Stimulated activated CD4-positive, alpha-beta T cell treated with anti-CD3 and anti-CD28 coated beads, Interleukin-15, amount 100 ng/mL, for 1 hour (primary cell): ENCODE data around the gene SHMT2.
"Not testable (repeated sequence)": the region's sequence is repeated elsewhere in the genome, so short reads cannot be mapped to it uniquely, and the experiment has no call there.

Experiments used
- DNase-seq, 2 donors: peaks; one replicate each; pipeline ENCODE4 v3.0.0-alpha.2; 2020; ENCODE audit warnings: low read depth in 1 of 2, low spot score in 1 of 2

The SHMT2 gene

DNA sequence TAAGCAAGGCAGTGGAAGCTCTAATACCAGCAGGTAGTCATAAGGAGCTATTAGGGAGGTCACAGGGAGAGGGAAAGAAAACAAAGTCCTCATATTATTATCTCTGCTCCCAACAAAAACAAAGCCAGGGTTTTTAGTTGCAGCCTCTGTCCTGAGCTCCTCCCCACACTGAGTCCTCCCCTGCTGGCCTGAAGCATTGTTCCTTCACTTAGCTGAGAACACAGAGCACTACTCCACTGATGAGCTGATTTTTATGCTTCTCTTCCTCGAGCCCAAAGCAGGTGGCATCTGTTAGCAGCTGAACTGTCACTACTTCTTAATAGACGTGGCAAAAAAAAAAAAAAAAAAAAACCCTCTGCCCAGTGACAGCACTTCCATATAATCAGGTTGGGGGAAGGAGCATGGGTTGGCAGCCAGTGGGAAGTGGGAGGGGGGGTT lies 31.9 kb downstream of the SHMT2 start:
- no peak for DNase-seq

DNA sequence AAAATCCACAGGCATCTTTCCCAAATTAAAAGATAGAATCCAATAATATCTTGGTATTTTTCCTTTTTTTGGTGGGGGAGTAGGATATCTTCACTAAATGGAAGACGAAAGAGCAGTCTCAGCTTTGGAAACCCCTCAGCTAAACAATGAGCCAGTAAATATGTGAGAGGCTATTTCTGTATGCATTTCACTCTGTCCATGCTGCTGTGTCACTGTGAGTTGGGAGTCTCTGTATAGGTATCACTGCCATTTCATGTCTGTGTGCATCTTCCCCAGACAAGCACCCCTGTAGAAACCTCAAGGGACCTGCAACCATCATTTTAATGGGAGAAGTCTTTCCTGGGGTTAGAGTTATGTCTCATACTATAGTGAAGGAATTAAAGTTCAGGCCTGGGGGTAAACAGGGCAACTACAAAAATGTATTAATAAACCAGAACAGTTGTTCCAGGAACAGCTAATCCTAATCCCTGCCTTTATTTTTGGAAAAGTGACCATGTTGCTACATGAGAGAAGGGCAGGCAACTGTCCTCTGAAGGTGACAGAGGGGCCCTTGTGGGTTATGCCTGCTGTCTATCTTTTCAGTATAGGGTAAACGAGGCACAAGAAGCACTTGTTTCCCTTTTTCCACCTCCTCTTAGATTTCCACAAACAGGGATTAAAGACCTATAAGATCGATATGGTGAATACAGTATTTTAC lies 32.8 kb downstream of the SHMT2 start:
- no peak for DNase-seq

DNA sequence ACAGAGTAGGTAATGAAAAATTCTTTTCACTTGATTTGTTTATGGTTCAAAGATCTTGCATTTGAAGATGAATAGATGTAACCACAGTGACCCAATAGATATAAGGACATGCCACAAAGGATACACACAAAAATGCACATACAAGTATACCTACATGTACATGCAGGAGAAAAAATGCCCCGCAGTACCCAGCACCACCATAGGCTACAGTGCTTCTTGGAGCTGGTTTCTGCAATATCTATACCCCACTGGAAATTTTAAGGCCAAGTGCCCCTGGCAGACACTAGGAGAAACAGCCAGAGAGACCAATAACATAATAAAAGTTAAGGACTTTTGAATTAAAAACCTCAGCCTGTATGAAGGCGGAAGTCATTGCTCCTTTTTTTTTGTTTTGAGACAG lies 33.6 kb downstream of the SHMT2 start:
- DNase-seq: no peak

DNA sequence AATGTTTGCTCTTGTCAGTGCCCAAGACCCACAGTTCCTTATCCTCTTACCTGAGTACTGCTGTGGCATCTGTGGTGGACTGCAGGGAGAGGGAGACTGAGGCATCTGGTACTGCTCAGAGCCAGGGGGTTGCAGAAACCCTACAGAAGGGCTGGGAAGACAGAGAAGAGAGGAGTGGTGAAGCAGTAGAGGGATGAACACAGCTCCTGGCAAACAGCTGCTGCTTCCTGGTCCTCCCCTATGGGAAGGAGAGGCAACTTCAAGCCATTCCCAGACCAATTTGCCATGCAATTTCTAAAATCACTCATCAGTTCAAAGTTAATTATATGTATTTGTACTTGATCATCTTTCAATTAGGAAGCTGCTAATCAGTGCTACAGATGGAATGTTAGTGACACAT lies 37.2 kb downstream of the SHMT2 start:
- no peak for DNase-seq

DNA sequence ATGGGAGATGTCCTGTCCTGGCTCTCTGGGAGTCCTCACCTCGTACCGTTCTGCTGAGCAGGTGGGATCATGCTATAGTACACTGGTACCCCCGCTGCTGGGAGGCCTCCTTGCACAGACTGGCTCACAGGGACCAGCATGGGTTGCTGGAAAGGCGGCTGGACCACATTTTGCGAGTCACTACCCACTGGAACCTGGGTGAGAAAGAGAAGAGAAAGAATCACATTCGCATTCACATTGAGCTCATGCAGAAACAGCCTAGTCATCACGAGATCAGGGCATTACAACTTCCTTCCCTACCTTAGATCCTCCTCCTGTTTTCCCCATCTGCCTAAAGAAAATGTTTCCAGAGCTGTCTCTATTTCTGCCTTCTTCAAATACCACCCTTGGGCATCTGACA lies 38.8 kb downstream of the SHMT2 start:
- no peak for DNase-seq

DNA sequence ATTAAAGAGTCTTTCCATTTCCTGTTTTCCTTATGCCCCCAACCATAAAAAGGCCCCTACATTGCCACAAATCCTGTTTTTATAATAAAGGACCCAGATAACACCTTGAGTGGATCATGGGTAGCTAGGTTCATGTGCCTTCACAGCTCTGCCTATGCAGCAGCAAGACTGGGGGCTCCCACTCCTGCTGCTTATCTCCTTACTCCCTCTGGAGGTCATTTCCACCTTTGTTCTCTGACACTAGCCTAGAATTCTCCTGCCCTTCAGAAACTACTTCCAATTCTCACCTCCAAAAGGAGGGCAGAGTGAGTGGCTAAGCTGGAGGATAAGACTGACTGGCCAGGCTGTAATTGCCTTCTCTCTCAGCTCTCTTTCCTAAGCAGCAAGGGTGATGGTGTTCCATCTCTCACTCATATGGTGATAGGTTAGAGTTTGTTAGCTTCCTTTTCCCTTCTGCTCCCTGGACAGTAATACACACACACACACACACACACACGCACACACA lies 41.5 kb downstream of the SHMT2 start:
- no peak for DNase-seq

DNA sequence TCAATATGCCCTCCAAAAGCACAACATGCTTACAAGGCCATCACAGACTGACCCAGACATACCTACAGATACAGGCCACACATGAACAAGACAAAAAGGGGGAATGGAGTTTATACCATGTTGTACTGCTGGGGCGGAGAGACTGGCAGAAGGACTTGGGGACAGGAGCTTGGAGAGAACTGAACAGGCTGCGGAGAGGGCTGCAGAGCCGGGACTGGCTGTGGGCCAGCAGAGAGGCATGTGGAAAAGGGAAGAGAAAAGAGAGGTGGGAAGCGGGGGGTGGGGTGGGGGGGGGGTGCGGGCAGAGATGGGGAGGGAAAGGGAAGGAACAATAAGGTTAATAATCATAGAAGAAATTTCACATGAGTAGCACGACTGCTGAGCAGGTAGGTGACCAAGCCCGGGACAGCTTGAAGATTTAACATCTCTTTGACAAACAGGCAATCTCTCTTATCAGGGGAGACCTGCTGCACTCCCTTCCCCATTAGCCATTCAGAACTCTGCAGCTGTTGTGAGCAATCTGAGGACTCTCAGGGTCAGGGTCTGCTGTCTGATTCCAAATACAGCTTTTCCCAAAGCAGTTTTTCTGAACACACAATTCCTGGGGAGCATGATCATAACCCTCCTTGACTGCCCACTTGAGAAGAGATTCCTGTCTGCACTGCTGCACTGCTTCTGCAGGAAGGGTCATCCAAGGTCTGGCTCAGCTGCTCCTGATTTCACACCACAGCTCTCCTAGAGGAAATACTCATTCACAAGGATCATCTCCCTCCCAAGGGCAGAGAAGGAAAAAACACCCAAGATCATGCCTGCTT lies 43.0 kb downstream of the SHMT2 start:
- DNase-seq: no peak

DNA sequence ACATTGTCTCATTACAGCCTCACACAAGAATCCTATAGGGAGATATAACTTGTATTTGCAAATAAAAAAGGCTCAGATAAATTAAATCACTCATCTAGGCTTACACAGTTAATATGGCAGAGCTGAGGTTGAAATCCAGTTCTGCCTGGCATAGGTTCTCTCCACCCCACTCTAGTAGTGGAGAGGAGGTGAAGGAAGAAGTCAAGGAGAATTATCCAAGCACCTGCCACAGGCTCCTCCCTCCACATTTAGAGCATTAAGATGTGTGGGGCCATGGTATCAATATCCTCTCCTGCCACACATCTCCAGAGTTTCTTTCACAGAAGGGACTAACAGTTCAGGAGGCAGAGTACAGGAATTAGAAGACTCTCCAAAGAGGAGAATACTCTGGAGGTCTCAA lies 44.0 kb downstream of the SHMT2 start:
- DNase-seq: no peak

DNA sequence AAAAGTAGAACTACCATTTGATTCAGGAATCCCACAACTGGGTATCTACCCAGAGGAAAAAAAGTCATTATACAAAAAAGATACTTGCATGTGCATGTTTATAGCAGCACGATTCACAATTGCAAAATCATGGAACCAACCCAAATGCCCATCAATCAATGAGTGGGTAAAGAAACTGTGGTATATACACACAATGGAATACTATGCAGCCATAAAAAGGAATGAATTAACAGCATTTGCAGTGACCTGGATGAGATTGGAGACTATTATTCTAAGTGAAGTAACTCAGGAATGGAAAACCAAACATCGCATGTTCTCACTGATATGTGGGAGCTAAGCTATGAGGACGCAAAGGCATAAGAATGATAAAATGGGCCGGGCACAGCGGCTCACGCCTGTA lies 46.7 kb downstream of the SHMT2 start:
- DNase-seq: not testable (repeated sequence)

DNA sequence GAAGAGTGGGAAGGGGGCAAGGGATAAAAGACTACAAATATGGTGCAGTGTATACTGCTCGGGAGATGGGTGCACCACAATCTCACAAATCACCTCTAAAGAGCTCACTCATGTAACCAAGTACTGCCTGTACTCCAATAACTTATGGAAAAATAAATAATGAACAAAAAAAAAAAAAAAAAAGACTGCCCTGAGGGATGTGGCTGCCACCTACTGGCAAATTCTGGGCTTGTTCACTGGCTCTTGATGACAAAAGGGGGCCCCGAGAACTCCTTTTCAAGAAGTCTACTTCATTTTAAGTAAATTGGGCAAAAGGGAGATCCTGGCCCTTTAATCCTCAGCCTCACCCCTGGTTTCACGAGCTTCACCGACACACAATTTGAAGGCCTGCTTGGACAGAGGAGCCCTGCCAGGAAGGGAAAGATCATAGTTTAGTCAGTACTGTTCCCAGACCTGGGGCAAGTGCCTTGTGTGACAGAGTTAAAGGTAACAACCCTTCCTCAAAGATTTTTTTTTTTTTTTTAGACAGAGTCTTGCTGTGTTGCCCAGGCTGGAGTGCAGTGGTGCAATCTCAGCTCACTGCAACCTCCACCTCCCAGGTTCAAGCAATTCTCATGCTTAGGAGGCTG lies 47.5 kb downstream of the SHMT2 start:
- DNase-seq: no peak

DNA sequence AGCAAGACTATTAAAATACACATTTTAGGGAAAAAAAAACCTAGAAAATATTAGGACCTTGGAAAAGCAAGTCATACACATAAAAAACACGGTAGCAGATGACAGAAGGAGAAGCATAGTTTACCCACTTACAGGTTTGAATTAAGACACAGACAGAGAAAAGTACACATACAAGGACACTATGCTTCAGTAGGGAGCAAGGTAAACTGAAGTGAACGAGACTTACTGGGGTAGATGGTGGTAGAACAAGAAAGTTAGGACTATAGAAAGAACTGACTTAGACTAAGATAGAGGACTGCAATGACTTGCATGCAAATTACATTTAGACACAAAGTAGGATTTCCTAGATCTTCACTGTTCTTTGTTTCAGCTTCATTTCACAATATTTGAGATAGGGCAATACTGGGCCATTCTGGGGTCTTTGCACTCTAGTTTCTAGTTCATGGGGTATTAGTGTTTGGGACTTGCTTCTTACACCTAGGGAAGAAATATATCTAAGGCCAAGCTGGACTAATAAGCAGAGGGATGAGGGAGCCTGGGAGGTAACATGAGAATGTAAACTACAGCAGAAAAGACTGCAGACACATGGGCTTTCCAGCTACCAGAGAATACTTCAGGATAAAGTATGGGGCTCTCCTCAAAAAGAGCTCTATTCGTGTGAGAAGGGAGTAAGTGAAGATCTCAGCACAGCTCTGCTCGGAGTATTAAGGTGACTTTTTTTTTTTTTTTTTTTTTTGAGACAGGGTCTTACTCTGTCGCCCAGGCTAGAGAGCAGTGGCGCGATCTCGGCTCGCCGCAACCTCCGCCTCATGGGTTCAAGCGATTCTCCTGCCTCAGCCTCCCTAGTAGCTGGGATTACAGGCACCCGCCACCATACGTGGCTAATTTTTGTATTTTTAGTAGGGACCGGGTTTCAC lies 49.2 kb downstream of the SHMT2 start:
- DNase-seq: no peak

DNA sequence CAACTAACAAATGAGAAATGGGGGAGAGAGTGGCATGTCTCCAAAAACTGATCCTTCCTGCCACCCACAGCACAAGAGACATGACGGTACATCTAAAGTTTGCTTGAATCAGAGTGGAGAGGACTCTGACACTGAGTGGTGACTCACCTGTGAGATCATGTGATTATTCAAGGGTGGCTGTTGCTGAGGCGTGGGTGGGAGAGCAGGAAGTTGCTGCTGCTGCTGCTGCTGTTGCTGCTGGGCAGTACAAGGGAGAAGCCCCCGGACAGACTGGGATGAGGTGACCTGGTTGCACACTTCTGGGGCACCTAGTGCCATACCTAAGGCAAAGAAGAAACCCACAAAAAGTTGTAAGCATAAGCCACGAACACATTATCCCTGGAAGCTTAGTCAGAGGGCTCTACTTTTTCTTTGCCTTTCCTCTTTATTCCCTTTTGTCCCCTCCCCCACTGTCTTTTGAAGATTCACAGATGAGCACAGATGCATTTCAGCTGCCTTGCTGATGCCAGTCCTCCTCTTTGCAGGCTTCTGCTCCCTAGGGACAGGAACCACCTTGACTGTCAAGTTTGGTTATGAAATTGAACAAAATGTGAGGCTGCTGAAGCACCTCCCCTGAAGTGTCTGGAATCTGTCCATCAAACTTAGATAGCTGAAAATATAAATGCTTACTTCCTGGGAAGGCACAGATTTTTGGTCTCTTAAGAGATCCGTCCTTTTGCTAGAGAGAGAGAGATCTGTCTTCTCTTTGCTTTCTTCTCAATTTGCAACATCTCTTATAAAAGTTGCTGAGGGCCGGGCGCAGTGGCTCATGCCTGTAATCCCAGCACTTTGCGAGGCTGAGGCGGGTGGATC lies 50.9 kb downstream of the SHMT2 start:
- DNase-seq: peak; percentile 37 to 42

DNA sequence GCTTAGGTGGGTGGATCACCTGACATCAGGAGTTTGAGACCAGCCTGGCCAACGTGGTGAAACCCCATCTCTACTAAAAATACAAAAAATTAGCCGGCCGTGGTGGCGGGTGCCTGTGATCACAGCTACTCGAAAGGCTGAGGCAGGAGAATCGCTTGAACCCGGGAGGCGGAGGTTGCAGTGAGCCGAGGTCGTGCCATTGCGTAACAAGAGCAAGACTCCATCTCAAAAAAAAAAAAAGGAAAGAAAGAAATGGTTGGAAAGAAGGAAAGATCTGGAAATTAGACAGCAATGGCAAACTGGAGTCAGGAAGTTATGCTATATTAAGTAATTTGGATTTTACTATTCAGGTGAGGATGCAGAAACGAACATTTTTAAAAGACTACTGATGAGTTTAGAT lies 52.6 kb downstream of the SHMT2 start:
- DNase-seq: not testable (repeated sequence)
